ENCODE results near the gene CEP295NL. TPM values are rescaled to one million over a fixed set of nuclear protein-coding genes. Genes with fewer than 3 reads are reported as not detected.

CEP295NL gene
- total and polyA plus RNA-seq, 2 of the 13 experiments (the other 11 are each of a cell fraction or from before 2014, with no cell fraction given), result not detected

DNA sequence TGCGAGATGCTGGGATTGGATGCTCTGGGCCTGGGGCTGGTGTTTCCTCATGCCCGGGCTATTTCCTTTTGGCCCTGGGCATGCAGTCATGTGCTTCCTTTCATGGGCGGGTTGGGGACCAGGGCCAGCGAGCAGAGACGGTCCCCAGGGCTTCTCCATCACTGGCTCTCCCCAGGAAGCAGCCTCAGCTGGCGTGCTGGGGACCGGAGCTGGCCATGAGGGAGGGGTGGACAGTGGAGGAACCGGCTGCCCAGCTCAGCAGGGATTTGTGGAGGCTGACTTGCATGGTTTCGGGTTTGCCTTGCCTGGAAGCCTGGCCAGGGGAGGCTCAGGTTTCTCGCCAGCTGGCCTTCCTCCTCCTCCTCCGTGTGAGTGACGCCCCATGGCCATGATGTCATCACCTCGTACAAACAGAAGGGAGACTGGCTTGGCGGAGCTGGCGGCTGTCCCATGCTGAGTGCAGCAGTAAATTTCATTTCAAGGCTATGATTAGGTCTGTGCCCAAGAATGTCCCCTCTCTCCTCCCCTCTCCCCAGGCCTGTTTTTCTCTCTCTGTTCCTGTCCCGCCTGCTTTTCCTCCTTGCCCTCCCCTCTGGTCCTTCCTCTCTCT lies 31.1 kb upstream of the CEP295NL start (continued):
- TF ChIP-seq FOSL2 (CRISPR knock-in tag; IDR thresholded peaks at IDR 0.05) (peak; percentile 69), ZNF292 (CRISPR knock-in tag; IDR thresholded peaks at IDR 0.05; ENCODE audit: borderline replicate concordance, low read depth) (peak; percentile 24; the same call in 1 of the 2 replicates), FOXO1 (CRISPR knock-in tag; IDR thresholded peaks at IDR 0.05) (peak; percentile 43; the same call in 1 of the 2 replicates), TBP (CRISPR knock-in tag; IDR thresholded peaks at IDR 0.05) (no peak), MAZ (IDR thresholded peaks at IDR 0.05; ENCODE audit: borderline replicate concordance, low read depth, low read length) (no peak), MAZ (CRISPR knock-in tag; IDR thresholded peaks at IDR 0.05; ENCODE audit: low read depth) (peak; percentile 27; the same call in 1 of the 2 replicates), HOXA5 (CRISPR knock-in tag; IDR thresholded peaks at IDR 0.05) (no peak), HIC2 (CRISPR knock-in tag; IDR thresholded peaks at IDR 0.05; ENCODE audit: low read depth) (0 out of 2 replicates have a peak, but pooled peaks have one; percentile 9), HOXD1 (CRISPR knock-in tag; IDR thresholded peaks at IDR 0.05) (no peak), YEATS2 (CRISPR knock-in tag; IDR thresholded peaks at IDR 0.05; ENCODE audit: borderline replicate concordance) (no peak), CSRNP1 (CRISPR knock-in tag; IDR thresholded peaks at IDR 0.05) (peak; percentile 48; the same call in 1 of the 2 replicates), JARID2 (CRISPR knock-in tag; IDR thresholded peaks at IDR 0.05; ENCODE audit: insufficient replicate concordance) (peak; percentile 38), ZFY (CRISPR knock-in tag; IDR thresholded peaks at IDR 0.05) (peak; percentile 5; the same call in 1 of the 2 replicates), ZNF335 (CRISPR knock-in tag; IDR thresholded peaks at IDR 0.05) (peak; percentile 17; the same call in 1 of the 2 replicates), FOXA3 (CRISPR knock-in tag; IDR thresholded peaks at IDR 0.05) (peak; percentile 16; the same call in 1 of the 2 replicates), IRF2 (CRISPR knock-in tag; IDR thresholded peaks at IDR 0.05) (peak; percentile 10; the same call in 1 of the 2 replicates), TAF1 (CRISPR knock-in tag; IDR thresholded peaks at IDR 0.05) (peak; percentile 34; the same call in 1 of the 2 replicates), HMG20A (CRISPR knock-in tag; IDR thresholded peaks at IDR 0.05; ENCODE audit: borderline replicate concordance) (no peak), MXD4 (CRISPR knock-in tag; IDR thresholded peaks at IDR 0.05) (no peak), SAP130 (CRISPR knock-in tag; IDR thresholded peaks at IDR 0.05; ENCODE audit: low read depth) (peak; percentile 67), ZBTB21 (CRISPR knock-in tag; IDR thresholded peaks at IDR 0.05) (peak; percentile 95), ZNF776 (CRISPR knock-in tag; IDR thresholded peaks at IDR 0.05) (peak; percentile 73), TEAD3 (CRISPR knock-in tag; optimal IDR thresholded peaks at IDR 0.05; ENCODE audit: borderline replicate concordance) (peak; percentile 5), ZNF512 (CRISPR knock-in tag; IDR thresholded peaks at IDR 0.05) (no peak)

Data from HepG2 (cell line).